ENCODE measurements around the gene LPIN2.

LPIN2 gene

GRCh38 chr18:2979871-2980790 lies 32.8 kb downstream of the LPIN2 start:
- DNase-seq (ENCODE audit: low read depth), result no peak

- peak; percentile 72 for DNase-seq (ENCODE audit: low read depth)
Measured at GRCh38 chr18:2979129-2979528, 33.8 kb downstream of the LPIN2 start.

- peak; percentile 84 for DNase-seq (ENCODE audit: low read depth)
Measured at GRCh38 chr18:2978661-2979106, 34.3 kb downstream of the LPIN2 start.

- peak; percentile 61 for DNase-seq (ENCODE audit: low read depth)
Measured at GRCh38 chr18:2978208-2978607, 34.7 kb downstream of the LPIN2 start.

- no peak for DNase-seq (ENCODE audit: low read depth)
Measured at GRCh38 chr18:2976218-2977132, 36.5 kb downstream of the LPIN2 start.

GRCh38 chr18:2974731-2975130 lies 38.2 kb downstream of the LPIN2 start:
- no peak for DNase-seq (ENCODE audit: low read depth)

GRCh38 chr18:2971741-2972552 lies 41.0 kb downstream of the LPIN2 start:
- DNase-seq (ENCODE audit: low read depth), result no peak

GRCh38 chr18:2970772-2971659 lies 41.9 kb downstream of the LPIN2 start:
- peak; percentile 29 for DNase-seq (ENCODE audit: low read depth)

GRCh38 chr18:2970344-2970743 lies 42.6 kb downstream of the LPIN2 start:
- DNase-seq (ENCODE audit: low read depth), result no peak

GRCh38 chr18:2969695-2970094 lies 43.2 kb downstream of the LPIN2 start:
- no peak for DNase-seq (ENCODE audit: low read depth)

- DNase-seq (ENCODE audit: low read depth), result no peak
Measured at GRCh38 chr18:2968606-2969005, 44.3 kb downstream of the LPIN2 start.

GRCh38 chr18:2967820-2968219 lies 45.1 kb downstream of the LPIN2 start:
- DNase-seq (ENCODE audit: low read depth), result no peak

- no peak for DNase-seq (ENCODE audit: low read depth)
Measured at GRCh38 chr18:2967357-2967756, 45.6 kb downstream of the LPIN2 start.

- DNase-seq (ENCODE audit: low read depth), result no peak
Measured at GRCh38 chr18:2966560-2966959, 46.4 kb downstream of the LPIN2 start.

GRCh38 chr18:2965797-2966196 lies 47.1 kb downstream of the LPIN2 start:
- no peak for DNase-seq (ENCODE audit: low read depth)

GRCh38 chr18:2964361-2965010 lies 48.5 kb downstream of the LPIN2 start:
- no peak for DNase-seq (ENCODE audit: low read depth)
